ENCODE results near the gene CHST11. TPM values are rescaled to one million over a fixed set of nuclear protein-coding genes. Genes with fewer than 3 reads are reported as not detected.

Gene CHST11
- 10 to 100 TPM; 39.3 to 49.6 TPM for total RNA-seq

GRCh38 chr12:104456417-104456949, at the start of gene CHST11:
Gene CHST11, plus strand, starts transcription at chr12:104456948.

Small RNAs within 50 kb of the gene (small RNA-seq; reads per million reads assigned to genes)
- 1.7 to 3.9 reads per million in 2 donors for gene MIR3922

Other genes starting within 250 kb of the CHST11 start
- gene TXNRD1, start 241.2 kb upstream of the CHST11 start, total RNA-seq: 100 to 1,000 TPM; 162 to 313 TPM
- gene EID3, start 153.2 kb upstream of the CHST11 start, total RNA-seq: 10 to 100 TPM in 1 of 2 donors, 1 to 10 TPM in 1; 3.4 to 11.3 TPM